ENCODE results near the gene COL4A6.

COL4A6 gene

GRCh38 chrX:108267557-108267956 is 170.7 kb downstream of the COL4A6 start:
- H3K9ac ChIP-seq (ENCODE audit: low read length), result no peak overlapping the region
- H3K4me2 ChIP-seq (ENCODE audit: low read depth, low read length, poor library complexity, severe bottlenecking), result no peak overlapping the region
- no peaks in the 10 kb centered on the region for H3K27me3 ChIP-seq (ENCODE audit: low read length)
- H3F3A ChIP-seq (ENCODE audit: insufficient read depth), result no peaks in the 10 kb centered on the region
- H3K27ac ChIP-seq (ENCODE audit: low read depth, low read length), result no peak overlapping the region
- no peaks in the 10 kb centered on the region for H3K9me2 ChIP-seq (replicated peaks; ENCODE audit: insufficient read depth, low read length)
- no peaks in the 10 kb centered on the region for H3K36me3 ChIP-seq (ENCODE audit: low read length)
- no peaks in the 10 kb centered on the region for H3K79me2 ChIP-seq (ENCODE audit: insufficient read depth, low read length)
- no peak overlapping the region for H2AFZ ChIP-seq (ENCODE audit: low read depth, low read length, severe bottlenecking)
- no peak for TF ChIP-seq EZH2phosphoT487 (conservative IDR thresholded peaks at IDR 0.05; ENCODE audit: low read length)
- no peak for TF ChIP-seq CTCF (IDR thresholded peaks at IDR 0.05; ENCODE audit: insufficient read depth, low read length, poor library complexity, severe bottlenecking)
- no peaks in the 10 kb centered on the region for H3K9me3 ChIP-seq (ENCODE audit: insufficient read depth, low read length)
- no peaks in the 10 kb centered on the region for H4K20me1 ChIP-seq (ENCODE audit: low read depth, low read length)
- no peak overlapping the region for H3K4me3 ChIP-seq (ENCODE audit: insufficient read depth, low read length, poor library complexity, severe bottlenecking)

DNA sequence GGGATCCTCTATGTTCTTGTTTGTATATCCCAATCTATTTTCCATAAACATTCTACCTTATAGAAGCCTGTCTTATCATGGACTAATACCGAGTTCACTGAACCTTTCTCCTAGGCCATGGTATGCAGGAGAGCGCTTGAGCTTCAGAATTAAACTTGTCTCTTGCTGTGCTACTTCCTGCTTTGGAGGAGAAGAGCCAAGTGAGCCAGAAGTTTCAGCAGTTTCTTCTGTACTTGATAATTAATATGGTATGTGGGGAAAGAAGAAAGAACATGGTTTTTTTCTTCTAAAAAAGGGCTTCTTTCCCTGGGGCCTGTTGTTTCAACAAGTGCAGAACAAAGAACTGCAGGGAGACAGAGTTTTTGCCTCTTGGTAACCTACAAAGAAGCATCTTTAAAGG is 173.8 kb downstream of the COL4A6 start:
- no peaks in the 10 kb centered on the region for H3K27me3 ChIP-seq (ENCODE audit: low read length)
- no peaks in the 10 kb centered on the region for H3K36me3 ChIP-seq (ENCODE audit: low read length)
- H3K9me2 ChIP-seq (replicated peaks; ENCODE audit: insufficient read depth, low read length), result no peaks in the 10 kb centered on the region
- no peaks in the 10 kb centered on the region for H3K79me2 ChIP-seq (ENCODE audit: insufficient read depth, low read length)
- TF ChIP-seq EZH2phosphoT487 (conservative IDR thresholded peaks at IDR 0.05; ENCODE audit: low read length), result no peak
- no peak for TF ChIP-seq CTCF (IDR thresholded peaks at IDR 0.05; ENCODE audit: insufficient read depth, low read length, poor library complexity, severe bottlenecking)
- no peak overlapping the region for H2AFZ ChIP-seq (ENCODE audit: low read depth, low read length, severe bottlenecking)
- no peaks in the 10 kb centered on the region for H3F3A ChIP-seq (ENCODE audit: insufficient read depth)
- H3K9me3 ChIP-seq (ENCODE audit: insufficient read depth, low read length), result no peaks in the 10 kb centered on the region
- H3K4me2 ChIP-seq (ENCODE audit: low read depth, low read length, poor library complexity, severe bottlenecking), result no peak overlapping the region
- H3K4me3 ChIP-seq (ENCODE audit: insufficient read depth, low read length, poor library complexity, severe bottlenecking), result no peak overlapping the region
- H3K9ac ChIP-seq (ENCODE audit: low read length), result no peak overlapping the region
- H3K27ac ChIP-seq (ENCODE audit: low read depth, low read length), result no peak overlapping the region
- H4K20me1 ChIP-seq (ENCODE audit: low read depth, low read length), result no peaks in the 10 kb centered on the region

DNA sequence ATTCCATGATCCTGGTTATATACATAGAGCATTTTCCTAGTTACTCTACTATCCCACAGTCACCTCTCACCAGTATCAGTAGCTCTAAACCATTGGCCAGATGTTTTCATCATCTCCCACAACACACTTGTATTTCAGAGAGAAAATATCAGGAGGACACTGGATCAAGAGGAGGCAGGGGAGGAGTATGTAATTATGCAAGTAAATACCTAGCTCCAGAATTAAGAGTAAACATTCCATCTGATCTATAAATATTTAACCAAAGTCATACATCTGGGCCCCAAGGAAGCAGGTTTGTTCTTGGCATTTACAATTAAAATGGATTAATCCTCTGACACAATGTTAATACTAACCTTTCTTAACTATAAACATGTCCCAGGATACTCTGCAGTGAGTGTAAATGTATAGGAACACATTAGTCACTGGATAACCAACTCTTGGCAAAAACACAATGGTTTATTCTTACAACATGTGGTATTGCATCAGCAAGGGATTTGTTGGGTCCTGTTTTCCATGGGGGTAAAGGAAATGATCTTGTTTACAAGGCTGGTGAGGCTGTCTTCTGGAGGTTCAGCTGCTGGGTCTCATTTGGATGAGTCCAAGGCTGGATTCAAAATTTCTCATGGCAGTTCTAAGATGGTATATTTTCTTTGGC is 176.5 kb downstream of the COL4A6 start:
- no peaks in the 10 kb centered on the region for H3K9me2 ChIP-seq (replicated peaks; ENCODE audit: insufficient read depth, low read length)
- H3K4me3 ChIP-seq (ENCODE audit: insufficient read depth, low read length, poor library complexity, severe bottlenecking), result no peak overlapping the region
- no peak overlapping the region for H3K4me2 ChIP-seq (ENCODE audit: low read depth, low read length, poor library complexity, severe bottlenecking)
- H3K9me3 ChIP-seq (ENCODE audit: insufficient read depth, low read length), result no peaks in the 10 kb centered on the region
- no peaks in the 10 kb centered on the region for H4K20me1 ChIP-seq (ENCODE audit: low read depth, low read length)
- no peak for TF ChIP-seq EZH2phosphoT487 (conservative IDR thresholded peaks at IDR 0.05; ENCODE audit: low read length)
- no peaks in the 10 kb centered on the region for H3K36me3 ChIP-seq (ENCODE audit: low read length)
- H3K79me2 ChIP-seq (ENCODE audit: insufficient read depth, low read length), result no peaks in the 10 kb centered on the region
- H3F3A ChIP-seq (ENCODE audit: insufficient read depth), result no peaks in the 10 kb centered on the region
- H3K27ac ChIP-seq (ENCODE audit: low read depth, low read length), result no peak overlapping the region
- no peak overlapping the region for H3K9ac ChIP-seq (ENCODE audit: low read length)
- no peak overlapping the region for H2AFZ ChIP-seq (ENCODE audit: low read depth, low read length, severe bottlenecking)
- no peaks in the 10 kb centered on the region for H3K27me3 ChIP-seq (ENCODE audit: low read length)

DNA sequence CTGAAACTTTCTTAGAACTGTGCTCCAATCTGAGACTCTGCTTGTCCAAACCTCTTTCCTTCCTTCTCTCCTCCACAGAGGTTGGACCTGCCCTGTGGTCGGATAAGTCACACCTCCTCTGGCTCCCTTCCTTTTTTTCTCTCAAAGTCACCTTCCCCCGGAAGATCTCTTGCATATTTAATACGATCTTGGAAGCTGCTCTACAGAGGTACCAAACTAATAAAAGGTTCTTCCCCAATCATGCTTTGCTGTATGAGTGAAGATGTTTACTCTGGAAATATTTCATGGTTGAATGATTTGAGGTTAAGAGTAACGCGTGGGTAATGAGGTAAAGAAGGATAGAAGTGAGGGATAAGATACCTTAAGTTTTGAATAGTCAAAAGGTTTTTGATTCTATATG is 180.7 kb downstream of the COL4A6 start:
- Histone ChIP-seq H3F3A (ENCODE audit: insufficient read depth) (no peaks in the 10 kb centered on the region), H3K36me3 (ENCODE audit: low read length) (no peaks in the 10 kb centered on the region), H3K27ac (ENCODE audit: low read depth, low read length) (no peak overlapping the region), H3K9me3 (ENCODE audit: insufficient read depth, low read length) (no peaks in the 10 kb centered on the region), H3K79me2 (ENCODE audit: insufficient read depth, low read length) (no peaks in the 10 kb centered on the region), H2AFZ (ENCODE audit: low read depth, low read length, severe bottlenecking) (no peak overlapping the region), H3K27me3 (ENCODE audit: low read length) (no peaks in the 10 kb centered on the region), H3K9me2 (replicated peaks; ENCODE audit: insufficient read depth, low read length) (no peaks in the 10 kb centered on the region), H4K20me1 (ENCODE audit: low read depth, low read length) (no peaks in the 10 kb centered on the region), H3K9ac (ENCODE audit: low read length) (no peak overlapping the region), H3K4me3 (ENCODE audit: insufficient read depth, low read length, poor library complexity, severe bottlenecking) (no peak overlapping the region), H3K4me2 (ENCODE audit: low read depth, low read length, poor library complexity, severe bottlenecking) (no peak overlapping the region)
- TF ChIP-seq CTCF (IDR thresholded peaks at IDR 0.05; ENCODE audit: insufficient read depth, low read length, poor library complexity, severe bottlenecking) (no peak), EZH2phosphoT487 (conservative IDR thresholded peaks at IDR 0.05; ENCODE audit: low read length) (no peak)
